Measurements from ENCODE around the gene OR2F1.

The OR2F1 gene

GRCh38 chr7:143908120-143908519 is 46.5 kb upstream of the OR2F1 start:
- Histone ChIP-seq H2AFZ (ENCODE audit: low read depth, low read length) (no peak overlapping the region), H3K9me3 (ENCODE audit: insufficient read depth, low read length, severe bottlenecking) (no peaks in the 10 kb centered on the region), H3K79me2 (ENCODE audit: insufficient read depth, low read length) (no peaks in the 10 kb centered on the region), H4K20me1 (ENCODE audit: insufficient read depth, low read length) (no peaks in the 10 kb centered on the region), H3K36me3 (ENCODE audit: insufficient read depth, low read length) (no peaks in the 10 kb centered on the region), H3K4me1 (ENCODE audit: insufficient read depth, low read length) (no peaks in the 10 kb centered on the region), H3K4me3 (ENCODE audit: low read depth in 1 of 2, low read length in 2 of 2) (no peak overlapping the region), H3K4me2 (ENCODE audit: insufficient read depth, low read length) (no peak overlapping the region), H3K9ac (ENCODE audit: low read depth, low read length) (no peak overlapping the region), H3K27ac (ENCODE audit: low read length) (no peak overlapping the region), H3K27me3 (ENCODE audit: insufficient read depth, low read length, poor library complexity) (peaks cover 15% of the 10 kb centered on the region)
- DNase-seq = no peak
- no peak for ATAC-seq (ENCODE audit: insufficient read depth, low read depth)
- no peak for TF ChIP-seq EZH2 (IDR thresholded peaks at IDR 0.05; ENCODE audit: borderline replicate concordance, low read depth, low read length, severe bottlenecking)
- TF ChIP-seq, protein P1, sequence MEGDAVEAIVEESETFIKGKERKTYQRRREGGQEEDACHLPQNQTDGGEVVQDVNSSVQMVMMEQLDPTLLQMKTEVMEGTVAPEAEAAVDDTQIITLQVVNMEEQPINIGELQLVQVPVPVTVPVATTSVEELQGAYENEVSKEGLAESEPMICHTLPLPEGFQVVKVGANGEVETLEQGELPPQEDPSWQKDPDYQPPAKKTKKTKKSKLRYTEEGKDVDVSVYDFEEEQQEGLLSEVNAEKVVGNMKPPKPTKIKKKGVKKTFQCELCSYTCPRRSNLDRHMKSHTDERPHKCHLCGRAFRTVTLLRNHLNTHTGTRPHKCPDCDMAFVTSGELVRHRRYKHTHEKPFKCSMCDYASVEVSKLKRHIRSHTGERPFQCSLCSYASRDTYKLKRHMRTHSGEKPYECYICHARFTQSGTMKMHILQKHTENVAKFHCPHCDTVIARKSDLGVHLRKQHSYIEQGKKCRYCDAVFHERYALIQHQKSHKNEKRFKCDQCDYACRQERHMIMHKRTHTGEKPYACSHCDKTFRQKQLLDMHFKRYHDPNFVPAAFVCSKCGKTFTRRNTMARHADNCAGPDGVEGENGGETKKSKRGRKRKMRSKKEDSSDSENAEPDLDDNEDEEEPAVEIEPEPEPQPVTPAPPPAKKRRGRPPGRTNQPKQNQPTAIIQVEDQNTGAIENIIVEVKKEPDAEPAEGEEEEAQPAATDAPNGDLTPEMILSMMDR (IDR thresholded peaks at IDR 0.05; ENCODE audit: borderline replicate concordance, extremely low read depth, low read length, poor library complexity, severe bottlenecking) = no peak

DNA sequence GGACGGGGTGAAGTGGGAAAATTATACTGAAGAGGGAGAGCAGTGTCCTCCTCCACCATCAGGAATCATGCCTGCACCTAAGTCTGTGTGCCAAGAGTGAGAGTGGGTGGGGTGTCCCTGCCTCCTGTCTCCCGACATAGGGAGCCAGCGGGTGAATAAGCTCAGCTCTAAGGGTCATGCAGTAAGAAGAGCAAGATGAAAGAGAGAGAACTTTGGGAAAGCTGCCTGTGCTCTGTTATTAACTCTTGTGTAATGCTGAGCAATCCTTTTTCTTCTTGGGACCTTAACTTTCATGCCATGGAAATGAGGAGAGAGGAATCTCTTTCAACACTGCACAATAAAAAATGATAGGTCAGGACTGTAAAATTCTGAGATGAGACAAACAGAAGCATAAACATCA is 44.8 kb upstream of the OR2F1 start:
- no peaks in the 10 kb centered on the region for H3K9me3 ChIP-seq (ENCODE audit: insufficient read depth, low read length, severe bottlenecking)
- H3K27me3 ChIP-seq (ENCODE audit: insufficient read depth, low read length, poor library complexity) = peaks cover 17% of the 10 kb centered on the region
- H2AFZ ChIP-seq (ENCODE audit: low read depth, low read length) = no peak overlapping the region
- no peak overlapping the region for H3K4me3 ChIP-seq (ENCODE audit: low read depth in 1 of 2, low read length in 2 of 2)
- H4K20me1 ChIP-seq (ENCODE audit: insufficient read depth, low read length) = no peaks in the 10 kb centered on the region
- no peak overlapping the region for H3K4me2 ChIP-seq (ENCODE audit: insufficient read depth, low read length)
- ATAC-seq (ENCODE audit: insufficient read depth, low read depth) = no peak
- no peaks in the 10 kb centered on the region for H3K36me3 ChIP-seq (ENCODE audit: insufficient read depth, low read length)
- H3K79me2 ChIP-seq (ENCODE audit: insufficient read depth, low read length) = no peaks in the 10 kb centered on the region
- H3K4me1 ChIP-seq (ENCODE audit: insufficient read depth, low read length) = no peaks in the 10 kb centered on the region
- H3K27ac ChIP-seq (ENCODE audit: low read length) = no peak overlapping the region
- no peak overlapping the region for H3K9ac ChIP-seq (ENCODE audit: low read depth, low read length)
- TF ChIP-seq, protein P1 (IDR thresholded peaks at IDR 0.05; ENCODE audit: borderline replicate concordance, extremely low read depth, low read length, poor library complexity, severe bottlenecking) = no peak
- TF ChIP-seq EZH2 (IDR thresholded peaks at IDR 0.05; ENCODE audit: borderline replicate concordance, low read depth, low read length, severe bottlenecking) = no peak
- DNase-seq = no peak

- ATAC-seq (ENCODE audit: insufficient read depth, low read depth) = no peak
Measured at GRCh38 chr7:143910473-143911248, 44.0 kb upstream of the OR2F1 start.

More at GRCh38 chr7:143910473-143911248, 44.0 kb upstream of the OR2F1 start:
- DNase-seq = no peak
- no peak overlapping the region for H2AFZ ChIP-seq (ENCODE audit: low read depth, low read length)
- H3K36me3 ChIP-seq (ENCODE audit: insufficient read depth, low read length) = no peaks in the 10 kb centered on the region
- H3K27ac ChIP-seq (ENCODE audit: low read length) = no peak overlapping the region
- no peaks in the 10 kb centered on the region for H4K20me1 ChIP-seq (ENCODE audit: insufficient read depth, low read length)
- H3K79me2 ChIP-seq (ENCODE audit: insufficient read depth, low read length) = no peaks in the 10 kb centered on the region
- TF ChIP-seq, protein P1 (IDR thresholded peaks at IDR 0.05; ENCODE audit: borderline replicate concordance, extremely low read depth, low read length, poor library complexity, severe bottlenecking) = no peak
- no peak for TF ChIP-seq EZH2 (IDR thresholded peaks at IDR 0.05; ENCODE audit: borderline replicate concordance, low read depth, low read length, severe bottlenecking)
- H3K9ac ChIP-seq (ENCODE audit: low read depth, low read length) = no peak overlapping the region
- H3K4me3 ChIP-seq (ENCODE audit: low read depth in 1 of 2, low read length in 2 of 2) = no peak overlapping the region
- H3K4me2 ChIP-seq (ENCODE audit: insufficient read depth, low read length) = no peak overlapping the region
- peaks cover 17% of the 10 kb centered on the region for H3K27me3 ChIP-seq (ENCODE audit: insufficient read depth, low read length, poor library complexity)
- no peaks in the 10 kb centered on the region for H3K9me3 ChIP-seq (ENCODE audit: insufficient read depth, low read length, severe bottlenecking)
- no peaks in the 10 kb centered on the region for H3K4me1 ChIP-seq (ENCODE audit: insufficient read depth, low read length)

All from DND-41 (cell line).